ENCODE measurements around the gene CD74.
A peak's percentile ranks its signal among the peaks of the same experiment; 100 is the strongest.

Gene CD74

DNA sequence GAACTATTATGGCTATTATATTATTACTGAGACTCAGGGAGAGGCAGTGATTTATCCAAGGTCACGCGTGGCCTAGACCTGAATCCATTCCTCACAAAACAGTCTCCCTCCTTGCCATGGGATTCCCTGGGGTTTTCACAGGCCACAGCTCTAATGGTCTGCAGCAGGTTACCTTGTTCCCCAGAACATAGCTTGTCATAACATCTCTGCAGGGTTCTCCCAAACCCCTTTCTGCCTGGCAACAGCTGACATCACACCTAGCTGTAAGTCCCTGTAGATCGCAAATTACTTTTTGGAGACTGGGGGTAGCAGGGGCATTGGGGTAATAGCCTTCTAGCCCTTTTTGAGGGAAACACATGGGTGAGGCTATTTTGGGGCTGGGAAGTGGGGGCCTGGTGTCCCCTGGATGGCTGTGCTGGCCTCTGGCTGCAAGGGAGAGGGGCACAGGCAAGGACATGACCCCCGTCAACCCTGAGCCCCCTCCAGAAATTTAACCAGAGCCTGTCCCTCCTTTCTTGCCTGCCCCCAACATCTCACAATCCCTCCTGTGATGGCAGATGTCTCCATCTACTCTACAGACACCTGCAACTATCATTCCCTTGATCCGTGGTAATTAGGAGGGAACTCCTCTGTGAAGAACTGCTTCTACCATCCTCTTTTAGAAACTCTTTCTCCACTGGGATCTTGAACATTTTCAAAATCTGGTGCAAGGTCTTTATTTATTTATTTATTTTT is 1.3 kb downstream of the CD74 start:
- Histone ChIP-seq H3K36me3 (ENCODE audit: low read length) (peaks cover 3% of the 10 kb centered on the region; the same call in 1 of the 2 replicates), H3F3A (ENCODE audit: insufficient read depth) (peaks cover 51% of the 10 kb centered on the region), H3K4me3 (ENCODE audit: insufficient read depth, low read length, poor library complexity, severe bottlenecking) (peak overlapping the region; percentile 98), H3K27me3 (ENCODE audit: low read length) (no peaks in the 10 kb centered on the region), H3K9me3 (ENCODE audit: insufficient read depth, low read length) (no peaks in the 10 kb centered on the region), H3K9ac (ENCODE audit: low read length) (peak overlapping the region; percentile 98), H3K4me2 (ENCODE audit: low read depth, low read length, poor library complexity, severe bottlenecking) (peak overlapping the region; percentile 96), H2AFZ (ENCODE audit: low read depth, low read length, severe bottlenecking) (no peak overlapping the region), H3K79me2 (ENCODE audit: insufficient read depth, low read length) (peaks cover 50% of the 10 kb centered on the region), H3K9me2 (replicated peaks; ENCODE audit: insufficient read depth, low read length) (no peaks in the 10 kb centered on the region), H4K20me1 (ENCODE audit: low read depth, low read length) (peaks cover 8% of the 10 kb centered on the region; the same call in 1 of the 2 replicates), H3K27ac (ENCODE audit: low read depth, low read length) (peak overlapping the region; percentile 97)
- TF ChIP-seq, protein P1, sequence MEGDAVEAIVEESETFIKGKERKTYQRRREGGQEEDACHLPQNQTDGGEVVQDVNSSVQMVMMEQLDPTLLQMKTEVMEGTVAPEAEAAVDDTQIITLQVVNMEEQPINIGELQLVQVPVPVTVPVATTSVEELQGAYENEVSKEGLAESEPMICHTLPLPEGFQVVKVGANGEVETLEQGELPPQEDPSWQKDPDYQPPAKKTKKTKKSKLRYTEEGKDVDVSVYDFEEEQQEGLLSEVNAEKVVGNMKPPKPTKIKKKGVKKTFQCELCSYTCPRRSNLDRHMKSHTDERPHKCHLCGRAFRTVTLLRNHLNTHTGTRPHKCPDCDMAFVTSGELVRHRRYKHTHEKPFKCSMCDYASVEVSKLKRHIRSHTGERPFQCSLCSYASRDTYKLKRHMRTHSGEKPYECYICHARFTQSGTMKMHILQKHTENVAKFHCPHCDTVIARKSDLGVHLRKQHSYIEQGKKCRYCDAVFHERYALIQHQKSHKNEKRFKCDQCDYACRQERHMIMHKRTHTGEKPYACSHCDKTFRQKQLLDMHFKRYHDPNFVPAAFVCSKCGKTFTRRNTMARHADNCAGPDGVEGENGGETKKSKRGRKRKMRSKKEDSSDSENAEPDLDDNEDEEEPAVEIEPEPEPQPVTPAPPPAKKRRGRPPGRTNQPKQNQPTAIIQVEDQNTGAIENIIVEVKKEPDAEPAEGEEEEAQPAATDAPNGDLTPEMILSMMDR (IDR thresholded peaks at IDR 0.05; ENCODE audit: insufficient read depth, low read length, poor library complexity, severe bottlenecking), result no peak
- no peak for TF ChIP-seq EZH2phosphoT487 (conservative IDR thresholded peaks at IDR 0.05; ENCODE audit: low read length)

DNA sequence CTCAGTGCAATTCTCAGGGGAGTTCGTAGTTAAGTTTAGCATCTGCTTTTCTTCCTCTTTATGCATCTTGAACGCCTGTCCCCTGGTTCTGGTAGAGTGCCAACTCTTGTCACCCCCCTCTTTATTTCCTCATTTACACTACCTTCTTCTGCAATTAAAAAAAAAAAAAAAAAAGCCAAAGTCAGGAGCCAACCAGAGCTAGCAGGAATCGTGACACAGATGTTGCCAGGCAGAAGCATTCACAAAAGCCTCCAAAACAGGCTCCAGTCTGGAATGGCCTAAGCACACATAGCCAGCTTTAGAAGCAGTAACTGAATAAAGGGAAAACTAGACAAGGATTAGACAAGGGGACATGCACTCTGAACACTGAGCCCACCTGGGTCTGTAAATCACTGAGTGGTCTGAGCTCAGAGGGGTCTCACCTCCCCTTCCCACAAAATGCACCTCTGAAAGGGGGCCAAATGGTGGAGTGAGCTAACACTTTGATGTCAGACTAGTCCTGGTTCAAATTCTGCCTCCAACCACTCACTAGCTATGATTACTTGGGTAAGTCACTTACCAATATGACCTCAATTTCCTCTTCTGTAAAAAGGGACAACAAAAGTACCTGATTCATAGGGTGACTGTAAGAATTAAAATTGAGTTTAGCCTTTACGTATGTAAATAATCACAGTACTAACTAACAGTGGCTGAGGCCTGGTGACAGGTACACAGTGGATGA is 2.0 kb downstream of the CD74 start:
- H3K36me3 ChIP-seq (ENCODE audit: low read length), result peaks cover 7% of the 10 kb centered on the region; the same call in 1 of the 2 replicates
- no peaks in the 10 kb centered on the region for H3K9me3 ChIP-seq (ENCODE audit: insufficient read depth, low read length)
- H3K4me2 ChIP-seq (ENCODE audit: low read depth, low read length, poor library complexity, severe bottlenecking), result peak overlapping the region; percentile 96
- no peak for TF ChIP-seq EZH2phosphoT487 (conservative IDR thresholded peaks at IDR 0.05; ENCODE audit: low read length)
- no peak overlapping the region for H2AFZ ChIP-seq (ENCODE audit: low read depth, low read length, severe bottlenecking)
- H3K27ac ChIP-seq (ENCODE audit: low read depth, low read length), result peak overlapping the region; percentile 97
- H3K79me2 ChIP-seq (ENCODE audit: insufficient read depth, low read length), result peaks cover 50% of the 10 kb centered on the region
- no peaks in the 10 kb centered on the region for H3K9me2 ChIP-seq (replicated peaks; ENCODE audit: insufficient read depth, low read length)
- peaks cover 58% of the 10 kb centered on the region for H3F3A ChIP-seq (ENCODE audit: insufficient read depth)
- H4K20me1 ChIP-seq (ENCODE audit: low read depth, low read length), result peaks cover 8% of the 10 kb centered on the region; the same call in 1 of the 2 replicates
- H3K4me3 ChIP-seq (ENCODE audit: insufficient read depth, low read length, poor library complexity, severe bottlenecking), result peak overlapping the region; percentile 98
- no peaks in the 10 kb centered on the region for H3K27me3 ChIP-seq (ENCODE audit: low read length)
- H3K9ac ChIP-seq (ENCODE audit: low read length), result peak overlapping the region; percentile 98

DNA sequence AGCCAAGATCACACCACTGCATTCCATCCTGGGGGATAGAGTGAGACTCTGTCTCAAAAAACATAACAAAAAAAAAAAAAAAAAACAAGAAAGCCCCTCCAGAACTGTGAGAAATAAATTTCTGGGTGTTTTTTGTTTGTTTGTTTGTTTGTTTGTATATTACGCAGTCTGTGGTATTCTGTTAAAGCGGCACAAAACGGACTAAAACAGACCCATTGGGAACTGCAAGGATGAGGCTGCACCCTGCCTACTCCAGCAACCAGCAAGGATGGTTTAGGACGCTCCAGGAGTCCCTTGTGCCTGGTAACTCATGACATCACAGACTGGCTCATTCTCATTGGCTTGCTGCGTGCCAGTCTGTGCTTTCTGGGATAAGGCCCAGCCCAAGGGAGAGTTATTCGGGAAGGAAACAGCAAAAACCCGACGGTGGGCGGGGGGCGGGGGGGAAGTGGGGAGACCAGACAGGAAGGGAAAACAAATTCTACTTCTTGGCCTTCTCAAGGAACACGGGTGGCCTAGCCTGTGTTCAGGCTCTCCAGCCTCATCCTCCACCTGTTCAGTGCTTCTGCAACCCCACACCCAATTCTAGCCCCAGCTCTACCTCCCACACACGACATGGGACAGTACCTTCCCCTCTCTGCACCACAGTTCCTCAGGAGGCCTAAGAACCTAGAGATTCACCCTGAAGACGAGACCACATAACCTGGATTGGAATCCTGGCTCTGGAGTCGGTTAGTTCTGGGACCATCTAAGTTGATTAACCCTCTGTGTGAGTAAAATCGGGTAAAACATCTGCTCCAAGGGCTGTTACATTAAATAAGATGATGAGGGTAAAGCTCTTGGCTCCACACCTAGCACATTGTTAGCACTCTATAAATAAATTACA is 2.8 kb downstream of the CD74 start:
- peak overlapping the region; percentile 98 for H3K4me3 ChIP-seq (ENCODE audit: insufficient read depth, low read length, poor library complexity, severe bottlenecking)

More for the DNA sequence above, 2.8 kb downstream of the CD74 start:
- no peaks in the 10 kb centered on the region for H3K27me3 ChIP-seq (ENCODE audit: low read length)
- H4K20me1 ChIP-seq (ENCODE audit: low read depth, low read length), result peaks cover 8% of the 10 kb centered on the region; the same call in 1 of the 2 replicates
- TF ChIP-seq, protein P1 (IDR thresholded peaks at IDR 0.05; ENCODE audit: insufficient read depth, low read length, poor library complexity, severe bottlenecking), result no peak
- TF ChIP-seq EZH2phosphoT487 (conservative IDR thresholded peaks at IDR 0.05; ENCODE audit: low read length), result no peak
- peaks cover 50% of the 10 kb centered on the region for H3K79me2 ChIP-seq (ENCODE audit: insufficient read depth, low read length)
- peak overlapping the region; percentile 96 for H3K4me2 ChIP-seq (ENCODE audit: low read depth, low read length, poor library complexity, severe bottlenecking)
- peaks cover 7% of the 10 kb centered on the region; the same call in 1 of the 2 replicates for H3K36me3 ChIP-seq (ENCODE audit: low read length)
- H3K27ac ChIP-seq (ENCODE audit: low read depth, low read length), result peak overlapping the region; percentile 97
- no peak overlapping the region for H2AFZ ChIP-seq (ENCODE audit: low read depth, low read length, severe bottlenecking)
- peaks cover 64% of the 10 kb centered on the region for H3F3A ChIP-seq (ENCODE audit: insufficient read depth)
- peak overlapping the region; percentile 98 for H3K9ac ChIP-seq (ENCODE audit: low read length)
- no peaks in the 10 kb centered on the region for H3K9me3 ChIP-seq (ENCODE audit: insufficient read depth, low read length)
- H3K9me2 ChIP-seq (replicated peaks; ENCODE audit: insufficient read depth, low read length), result no peaks in the 10 kb centered on the region

Measured in SU-DHL-6 (cell line).